Measurements from ENCODE around the gene MGST3. TPM values are rescaled to one million over a fixed set of nuclear protein-coding genes. Genes with fewer than 3 reads are reported as not detected.
"Not testable (repeated sequence)": the region's sequence is repeated elsewhere in the genome, so short reads cannot be mapped to it uniquely, and the experiment has no call there.

The MGST3 gene
- polyA plus RNA-seq (2013, experiment 1 of 2): 532 TPM
- 548 TPM for polyA plus RNA-seq (2013, experiment 2 of 2)

- H3K9me3 ChIP-seq (ENCODE audit: control insufficient read depth, low read length): no peaks in the 10 kb centered on the region
- no peak within 1 kb of the TSS for H2BK15ac ChIP-seq (ENCODE audit: low read depth, poor library complexity, severe bottlenecking)
- under 1% methylated on average over 56 of the region's 56 CpGs for WGBS
- H2BK12ac ChIP-seq (ENCODE audit: low read length in 2 of 2): peak within 1 kb of the TSS in 1 of 2 experiments; percentile 91
- peak within 1 kb of the TSS; percentile 88 for H4K8ac ChIP-seq (ENCODE audit: low read length)
- peak within 1 kb of the TSS; percentile 99 for H3K9ac ChIP-seq (ENCODE audit: low read length)
- peak within 1 kb of the TSS; percentile 67 for H3K4me2 ChIP-seq (ENCODE audit: low read length, poor library complexity, severe bottlenecking)
- peak within 1 kb of the TSS; percentile 46 to 50 for H3K4ac ChIP-seq (ENCODE audit: low read depth in 1 of 2, low read length in 2 of 2)
- H2AK5ac ChIP-seq (ENCODE audit: low read length, severe bottlenecking): no peak within 1 kb of the TSS
- peak within 1 kb of the TSS; percentile 74 for H2BK5ac ChIP-seq (ENCODE audit: low read depth, low read length, poor library complexity, severe bottlenecking)
- peak within 1 kb of the TSS; percentile 62 for H2BK120ac ChIP-seq (ENCODE audit: low read depth, low read length)
- peak within 1 kb of the TSS; percentile 87 to 89 for H3K18ac ChIP-seq (ENCODE audit: low read depth in 1 of 2, low read length in 2 of 2)
- H3K36me3 ChIP-seq (ENCODE audit: control insufficient read depth in 1 of 2, insufficient read depth in 2 of 2, low read depth in 1 of 2, low read length in 2 of 2): peaks cover 0 to 3% of the 10 kb centered on the region in 2 experiments
- H4K91ac ChIP-seq (ENCODE audit: low read length): peak within 1 kb of the TSS; percentile 72
- H3K23ac ChIP-seq (ENCODE audit: low read length in 2 of 2): peak within 1 kb of the TSS in 1 of 2 experiments; percentile 84
- H3K79me1 ChIP-seq (replicated peaks; ENCODE audit: low read length, poor library complexity, severe bottlenecking): no peaks in the 10 kb centered on the region
- H3K14ac ChIP-seq (ENCODE audit: low read length in 2 of 2): peak within 1 kb of the TSS in 1 of 2 experiments; percentile 71
- peak; percentile 97 for DNase-seq
- H2AFZ ChIP-seq (ENCODE audit: low read depth, low read length): peak within 1 kb of the TSS; percentile 47
- H3K27me3 ChIP-seq (ENCODE audit: control insufficient read depth in 1 of 2, insufficient read depth in 1 of 2, low read length in 2 of 2): no peaks in the 10 kb centered on the region
- peak within 1 kb of the TSS; percentile 92 to 97 for H3K4me3 ChIP-seq (ENCODE audit: insufficient read depth in 1 of 2, low read depth in 1 of 2, low read length in 2 of 2)
- peaks cover 6% of the 10 kb centered on the region for H3K4me1 ChIP-seq (ENCODE audit: control insufficient read depth, insufficient read depth, low read depth, low read length)
- H3K27ac ChIP-seq (ENCODE audit: low read length, poor library complexity, severe bottlenecking): peak within 1 kb of the TSS; percentile 94
These were observed at the start of gene MGST3 for GRCh38 chr1:165630629-165631341. TSS of gene MGST3 (plus strand) at chr1:165631234. CDS start at chr1:165649848, 18,614 bp downstream.

DNA sequence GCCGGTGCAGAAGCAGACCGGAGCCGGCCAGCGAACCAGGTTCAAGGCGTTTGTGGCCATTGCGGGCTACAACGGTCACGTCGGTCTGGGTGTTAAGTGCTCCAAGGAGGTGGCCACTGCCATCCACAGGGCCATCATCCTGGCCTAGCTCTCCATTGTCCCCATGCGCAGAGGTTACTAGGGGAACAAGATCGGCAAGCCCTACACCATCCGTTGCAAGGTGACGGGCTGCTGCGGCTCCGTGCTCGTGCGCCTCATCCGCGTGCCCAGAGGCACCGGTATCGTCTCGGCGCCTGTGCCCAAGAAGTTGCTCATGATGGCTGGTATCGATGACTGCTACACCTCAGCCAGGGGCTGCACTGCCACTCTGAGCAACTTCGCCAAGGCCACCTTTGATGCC is 49.1 kb upstream of the MGST3 start:
- Histone ChIP-seq H3K36me3 (ENCODE audit: control insufficient read depth in 1 of 2, insufficient read depth in 2 of 2, low read depth in 1 of 2, low read length in 2 of 2) (no peaks in the 10 kb centered on the region), H2BK120ac (ENCODE audit: low read depth, low read length) (no peak overlapping the region), H3K23ac (ENCODE audit: low read length in 2 of 2) (no peak overlapping the region), H2BK15ac (ENCODE audit: low read depth, poor library complexity, severe bottlenecking) (no peak overlapping the region), H3K9me3 (ENCODE audit: control insufficient read depth, low read length) (no peaks in the 10 kb centered on the region), H3K4ac (ENCODE audit: low read depth in 1 of 2, low read length in 2 of 2) (no peak overlapping the region), H2BK5ac (ENCODE audit: low read depth, low read length, poor library complexity, severe bottlenecking) (no peak overlapping the region), H3K27me3 (ENCODE audit: control insufficient read depth in 1 of 2, insufficient read depth in 1 of 2, low read length in 2 of 2) (peaks cover 3 to 10% of the 10 kb centered on the region in 2 experiments), H4K8ac (ENCODE audit: low read length) (no peak overlapping the region), H3K27ac (ENCODE audit: low read length, poor library complexity, severe bottlenecking) (no peak overlapping the region), H2BK12ac (ENCODE audit: low read length in 2 of 2) (no peak overlapping the region), H3K14ac (ENCODE audit: low read length in 2 of 2) (no peak overlapping the region), H2AFZ (ENCODE audit: low read depth, low read length) (no peak overlapping the region), H3K18ac (ENCODE audit: low read depth in 1 of 2, low read length in 2 of 2) (no peak overlapping the region), H2AK5ac (ENCODE audit: low read length, severe bottlenecking) (peak overlapping the region; percentile 67), H3K4me3 (ENCODE audit: insufficient read depth in 1 of 2, low read depth in 1 of 2, low read length in 2 of 2) (no peak overlapping the region), H3K4me1 (ENCODE audit: control insufficient read depth, insufficient read depth, low read depth, low read length) (peaks cover 10% of the 10 kb centered on the region), H4K91ac (ENCODE audit: low read length) (no peak overlapping the region), H3K79me1 (replicated peaks; ENCODE audit: low read length, poor library complexity, severe bottlenecking) (no peaks in the 10 kb centered on the region), H3K9ac (ENCODE audit: low read length) (no peak overlapping the region), H3K4me2 (ENCODE audit: low read length, poor library complexity, severe bottlenecking) (no peak overlapping the region)
- DNase-seq: no peak
- WGBS: 97% methylated on average over 25 of the region's 25 CpGs

- no peak overlapping the region for H3K18ac ChIP-seq (ENCODE audit: low read depth in 1 of 2, low read length in 2 of 2)
- no peaks in the 10 kb centered on the region for H3K79me1 ChIP-seq (replicated peaks; ENCODE audit: low read length, poor library complexity, severe bottlenecking)
- no peak overlapping the region for H3K14ac ChIP-seq (ENCODE audit: low read length in 2 of 2)
- H3K4ac ChIP-seq (ENCODE audit: low read depth in 1 of 2, low read length in 2 of 2): no peak overlapping the region
- H3K9me3 ChIP-seq (ENCODE audit: control insufficient read depth, low read length): no peaks in the 10 kb centered on the region
- no peak overlapping the region for H2BK120ac ChIP-seq (ENCODE audit: low read depth, low read length)
- H4K8ac ChIP-seq (ENCODE audit: low read length): no peak overlapping the region
- H3K4me1 ChIP-seq (ENCODE audit: control insufficient read depth, insufficient read depth, low read depth, low read length): peaks cover 2% of the 10 kb centered on the region
- no peak for DNase-seq
- no peak overlapping the region for H4K91ac ChIP-seq (ENCODE audit: low read length)
- 44% methylated on average over 2 of the region's 3 CpGs for WGBS
- H3K4me3 ChIP-seq (ENCODE audit: insufficient read depth in 1 of 2, low read depth in 1 of 2, low read length in 2 of 2): no peak overlapping the region
- no peak overlapping the region for H2BK12ac ChIP-seq (ENCODE audit: low read length in 2 of 2)
- no peak overlapping the region for H2AK5ac ChIP-seq (ENCODE audit: low read length, severe bottlenecking)
- no peak overlapping the region for H3K27ac ChIP-seq (ENCODE audit: low read length, poor library complexity, severe bottlenecking)
- no peak overlapping the region for H3K9ac ChIP-seq (ENCODE audit: low read length)
- no peak overlapping the region for H2AFZ ChIP-seq (ENCODE audit: low read depth, low read length)
- no peaks in the 10 kb centered on the region for H3K36me3 ChIP-seq (ENCODE audit: control insufficient read depth in 1 of 2, insufficient read depth in 2 of 2, low read depth in 1 of 2, low read length in 2 of 2)
- peaks cover 25 to 39% of the 10 kb centered on the region in 2 experiments for H3K27me3 ChIP-seq (ENCODE audit: control insufficient read depth in 1 of 2, insufficient read depth in 1 of 2, low read length in 2 of 2)
- no peak overlapping the region for H3K4me2 ChIP-seq (ENCODE audit: low read length, poor library complexity, severe bottlenecking)
- no peak overlapping the region for H3K23ac ChIP-seq (ENCODE audit: low read length in 2 of 2)
- H2BK5ac ChIP-seq (ENCODE audit: low read depth, low read length, poor library complexity, severe bottlenecking): no peak overlapping the region
- no peak overlapping the region for H2BK15ac ChIP-seq (ENCODE audit: low read depth, poor library complexity, severe bottlenecking)
These were observed 44.6 kb upstream of the MGST3 start for GRCh38 chr1:165586398-165586797.

DNA sequence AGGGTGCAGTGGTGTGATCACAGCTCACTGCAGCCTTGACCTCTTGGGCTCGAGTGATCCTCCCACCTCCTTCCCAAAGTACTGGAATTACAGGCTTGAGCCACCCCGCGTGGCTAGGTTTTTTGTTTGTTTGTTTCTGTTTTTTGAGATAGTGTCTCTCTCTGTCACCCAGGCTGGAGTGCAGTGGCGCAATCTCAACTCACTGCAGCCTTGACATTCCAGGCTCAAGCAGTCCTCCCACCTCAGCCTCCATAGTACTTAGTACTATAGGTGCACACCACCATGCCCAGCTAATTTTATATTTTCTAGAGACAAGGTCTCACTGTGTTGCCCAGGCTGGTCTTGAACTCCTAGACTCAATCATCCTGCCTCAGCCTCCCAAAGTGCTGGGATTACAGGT is 39.6 kb upstream of the MGST3 start:
- not testable (repeated sequence) for H3K4me3 ChIP-seq (ENCODE audit: insufficient read depth in 1 of 2, low read depth in 1 of 2, low read length in 2 of 2); H2BK15ac ChIP-seq (ENCODE audit: low read depth, poor library complexity, severe bottlenecking); H2BK5ac ChIP-seq (ENCODE audit: low read depth, low read length, poor library complexity, severe bottlenecking); H2AFZ ChIP-seq (ENCODE audit: low read depth, low read length); H2BK120ac ChIP-seq (ENCODE audit: low read depth, low read length); H3K23ac ChIP-seq (ENCODE audit: low read length in 2 of 2); H2BK12ac ChIP-seq (ENCODE audit: low read length in 2 of 2); H3K18ac ChIP-seq (ENCODE audit: low read depth in 1 of 2, low read length in 2 of 2); DNase-seq; H3K14ac ChIP-seq (ENCODE audit: low read length in 2 of 2); H3K79me1 ChIP-seq (replicated peaks; ENCODE audit: low read length, poor library complexity, severe bottlenecking); H3K4me2 ChIP-seq (ENCODE audit: low read length, poor library complexity, severe bottlenecking); H3K36me3 ChIP-seq (ENCODE audit: control insufficient read depth in 1 of 2, insufficient read depth in 2 of 2, low read depth in 1 of 2, low read length in 2 of 2); H3K4ac ChIP-seq (ENCODE audit: low read depth in 1 of 2, low read length in 2 of 2); H3K9me3 ChIP-seq (ENCODE audit: control insufficient read depth, low read length); H3K9ac ChIP-seq (ENCODE audit: low read length); H4K91ac ChIP-seq (ENCODE audit: low read length); H4K8ac ChIP-seq (ENCODE audit: low read length); H3K27ac ChIP-seq (ENCODE audit: low read length, poor library complexity, severe bottlenecking); H2AK5ac ChIP-seq (ENCODE audit: low read length, severe bottlenecking); H3K4me1 ChIP-seq (ENCODE audit: control insufficient read depth, insufficient read depth, low read depth, low read length)
- WGBS: 97% methylated on average over 2 of the region's 4 CpGs
- peaks cover 43 to 65% of the 10 kb centered on the region in 2 experiments for H3K27me3 ChIP-seq (ENCODE audit: control insufficient read depth in 1 of 2, insufficient read depth in 1 of 2, low read length in 2 of 2)
